HCT116 (cell line): ENCODE data around the gene SNAPC2.

Source experiments
- JUND ChIP-seq: IDR thresholded peaks from 2 replicates; pipeline ENCODE4 v1.6.1; 2012
- POLR2A ChIP-seq: IDR thresholded peaks from 2 replicates; pipeline ENCODE4 v1.7.0; 2011; ENCODE audit warnings: borderline replicate concordance; ENCODE audit not compliant: insufficient read depth, insufficient read length; ENCODE audit errors: extremely low read depth
- TF ChIP-seq, protein P1 (sequence below), 3 experiments: fragments of 200-600 bp in 1 of 3; sonication (generic) in 1 of 3; IDR thresholded peaks in 2 of 3; conservative IDR thresholded peaks in 1 of 3; 2 replicates each; pipeline ENCODE4 v1.5.1; 2012 to 2017; ENCODE audit warnings: low read depth in 2 of 3, low read length in 2 of 3, antibody characterized with exemption in 1 of 3, borderline replicate concordance in 1 of 3, control low read depth in 1 of 3, mild to moderate bottlenecking in 1 of 3, mixed read lengths in 1 of 3, mixed run types in 1 of 3, moderate library complexity in 1 of 3; ENCODE audit not compliant: insufficient read depth in 1 of 3
- TF ChIP-seq, protein P2 (sequence below): IDR thresholded peaks from 2 replicates; pipeline ENCODE4 v1.6.1; 2012

DNA sequence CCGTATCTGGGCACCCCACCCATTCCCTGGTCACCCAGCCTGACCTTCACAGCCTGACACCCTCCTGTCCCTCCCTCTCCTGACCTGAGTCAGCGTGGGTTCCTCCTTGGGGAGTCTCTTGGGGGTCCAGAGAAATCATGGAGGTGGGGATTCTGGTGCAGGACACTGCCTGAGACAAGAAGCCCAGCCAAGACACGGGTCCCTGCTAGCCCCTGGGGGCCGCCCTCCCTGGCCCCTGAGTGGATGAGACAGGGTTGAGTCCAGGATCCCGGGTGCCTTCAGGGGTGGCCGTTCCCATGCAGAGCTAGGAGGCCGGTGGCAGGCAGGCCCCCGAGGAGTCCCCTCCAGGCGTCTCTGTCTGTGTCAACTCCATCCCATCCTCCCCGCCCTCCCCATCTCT is 14.9 kb upstream of the SNAPC2 start:
- TF ChIP-seq POLR2A (no peak), JUND (no peak)
- TF ChIP-seq, protein P1, sequence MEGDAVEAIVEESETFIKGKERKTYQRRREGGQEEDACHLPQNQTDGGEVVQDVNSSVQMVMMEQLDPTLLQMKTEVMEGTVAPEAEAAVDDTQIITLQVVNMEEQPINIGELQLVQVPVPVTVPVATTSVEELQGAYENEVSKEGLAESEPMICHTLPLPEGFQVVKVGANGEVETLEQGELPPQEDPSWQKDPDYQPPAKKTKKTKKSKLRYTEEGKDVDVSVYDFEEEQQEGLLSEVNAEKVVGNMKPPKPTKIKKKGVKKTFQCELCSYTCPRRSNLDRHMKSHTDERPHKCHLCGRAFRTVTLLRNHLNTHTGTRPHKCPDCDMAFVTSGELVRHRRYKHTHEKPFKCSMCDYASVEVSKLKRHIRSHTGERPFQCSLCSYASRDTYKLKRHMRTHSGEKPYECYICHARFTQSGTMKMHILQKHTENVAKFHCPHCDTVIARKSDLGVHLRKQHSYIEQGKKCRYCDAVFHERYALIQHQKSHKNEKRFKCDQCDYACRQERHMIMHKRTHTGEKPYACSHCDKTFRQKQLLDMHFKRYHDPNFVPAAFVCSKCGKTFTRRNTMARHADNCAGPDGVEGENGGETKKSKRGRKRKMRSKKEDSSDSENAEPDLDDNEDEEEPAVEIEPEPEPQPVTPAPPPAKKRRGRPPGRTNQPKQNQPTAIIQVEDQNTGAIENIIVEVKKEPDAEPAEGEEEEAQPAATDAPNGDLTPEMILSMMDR (IDR thresholded peaks at IDR 0.05 in 2 of 3, conservative IDR thresholded peaks at IDR 0.05 in 1 of 3; ENCODE audit: borderline replicate concordance in 1 of 3, insufficient read depth in 1 of 3, low read depth in 2 of 3, low read length in 2 of 3): no peak
- TF ChIP-seq, protein P2, sequence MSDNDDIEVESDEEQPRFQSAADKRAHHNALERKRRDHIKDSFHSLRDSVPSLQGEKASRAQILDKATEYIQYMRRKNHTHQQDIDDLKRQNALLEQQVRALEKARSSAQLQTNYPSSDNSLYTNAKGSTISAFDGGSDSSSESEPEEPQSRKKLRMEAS: no peak
